Forelimb muscle (tissue), 1 donor: Measurements from ENCODE around the gene OR8B4. TPM values are rescaled to one million over a fixed set of nuclear protein-coding genes. Genes with fewer than 3 reads are reported as not detected.
"Not testable (repeated sequence)": the region's sequence is repeated elsewhere in the genome, so short reads cannot be mapped to it uniquely, and the experiment has no call there.

Experiments used
- DNase-seq: peaks from one replicate; pipeline ENCODE4 v3.0.0-alpha.2; 2013; ENCODE audit warnings: low read depth
- polyA plus RNA-seq: library from polyadenylated mRNA; unstranded; fragments of 120-200 nt; gene quantifications from one replicate; pipeline ENCODE4 v1.2.1, GENCODE V29; 2013; ENCODE audit not compliant: insufficient read length

The OR8B4 gene
- polyA plus RNA-seq, 1 donor, result not detected

DNA sequence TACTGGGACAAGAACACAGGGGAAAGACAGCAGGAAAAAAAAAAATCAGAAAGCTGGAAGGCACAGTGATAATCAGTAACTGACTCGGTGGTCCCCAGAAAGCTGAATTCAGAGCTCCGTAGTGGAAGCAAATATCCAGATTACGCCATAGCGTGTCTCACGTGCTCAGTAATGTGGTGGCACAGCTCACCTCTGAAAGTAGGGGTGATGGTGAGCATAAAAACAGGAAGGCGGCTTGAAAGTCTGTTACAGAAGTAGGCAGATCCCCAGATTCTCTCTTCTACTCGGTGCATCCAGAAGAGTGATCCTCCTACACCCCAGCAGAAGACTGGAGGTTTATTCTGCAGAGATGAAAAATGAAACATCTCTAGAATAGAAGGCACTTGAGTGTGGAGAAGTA lies 14.8 kb downstream of the OR8B4 start:
- no peak for DNase-seq

DNA sequence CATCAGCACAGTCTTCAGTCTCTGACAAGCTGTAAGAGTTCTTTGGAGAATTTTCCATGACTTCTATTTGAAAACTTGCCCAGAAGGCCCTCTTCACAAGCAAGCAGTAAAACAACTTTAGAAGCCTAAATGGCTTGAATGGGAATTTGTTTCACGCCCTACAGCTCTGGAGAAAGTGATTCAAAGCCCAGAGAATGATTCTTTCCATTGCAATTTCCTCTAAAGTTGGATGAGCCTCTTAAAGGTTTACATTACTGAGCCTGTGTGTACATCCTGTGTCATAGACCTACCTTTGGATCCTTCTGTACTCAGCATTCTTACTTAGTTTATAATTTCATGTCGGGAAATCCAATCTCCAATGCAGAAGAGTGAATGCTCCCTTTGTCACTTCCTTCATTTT lies 19.1 kb downstream of the OR8B4 start:
- DNase-seq, result no peak

DNA sequence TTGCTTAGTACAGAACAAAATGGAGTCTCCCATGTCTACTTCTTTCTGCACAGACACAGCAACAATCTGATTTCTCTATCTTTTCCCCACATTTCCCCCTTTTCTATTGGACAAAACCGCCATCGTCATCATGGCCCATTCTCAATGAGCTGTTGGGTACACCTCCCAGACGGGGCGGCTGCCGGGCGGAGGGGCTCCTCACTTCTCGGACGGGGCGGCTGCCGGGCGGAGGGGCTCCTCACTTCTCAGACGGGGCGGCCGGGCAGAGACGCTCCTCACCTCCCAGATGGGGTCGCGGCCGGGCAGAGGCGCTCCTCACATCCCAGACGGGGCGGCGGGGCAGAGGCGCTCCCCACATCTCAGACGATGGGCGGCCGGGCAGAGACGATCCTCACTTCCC lies 21.5 kb downstream of the OR8B4 start:
- DNase-seq, result not testable (repeated sequence)

DNA sequence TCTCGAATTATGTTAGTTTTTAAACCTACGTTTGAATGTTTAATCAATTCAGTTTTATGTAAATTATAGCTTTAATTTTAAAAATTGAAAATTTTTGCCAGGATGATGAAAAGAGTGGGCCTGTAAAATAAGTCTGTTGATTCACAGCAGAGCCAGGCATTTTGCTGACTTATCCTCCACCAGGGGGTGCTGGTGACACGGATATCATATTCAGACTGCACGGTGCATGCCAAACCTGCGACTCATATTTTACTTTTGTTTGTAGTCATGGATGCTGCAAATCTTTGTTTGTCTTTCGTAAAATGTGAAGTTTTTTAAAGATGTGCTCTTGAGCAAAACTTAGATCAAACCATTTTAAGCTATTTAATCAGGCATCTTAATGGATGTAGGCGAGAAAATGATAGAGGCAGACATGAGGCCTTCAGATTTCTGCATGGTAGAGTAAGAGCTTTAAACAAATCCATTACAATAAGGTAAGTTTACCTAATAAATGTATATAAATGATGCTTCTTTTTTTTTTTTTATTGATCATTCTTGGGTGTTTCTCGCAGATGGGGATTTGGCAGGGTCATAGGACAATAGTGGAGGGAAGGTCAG lies 22.2 kb downstream of the OR8B4 start:
- DNase-seq, result no peak

DNA sequence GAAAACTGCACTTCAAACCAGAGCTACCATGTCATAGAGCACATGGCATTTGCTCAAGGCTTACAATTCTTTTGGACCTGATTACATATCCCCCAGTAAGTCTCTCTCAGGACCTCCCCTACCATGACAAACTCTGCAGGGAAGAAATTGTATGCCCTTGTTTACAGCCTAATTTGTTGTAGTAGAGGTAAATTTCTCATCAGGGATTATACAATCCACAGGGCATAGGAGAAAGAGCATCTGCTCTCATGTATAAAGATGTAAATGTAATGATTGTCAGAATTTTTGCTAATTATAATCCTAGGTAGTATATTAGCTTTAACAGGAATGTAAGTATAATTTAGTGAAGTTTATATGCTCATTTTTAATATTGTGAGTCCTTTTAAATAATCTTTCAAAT lies 25.7 kb downstream of the OR8B4 start, which contains the start of gene OR8B3:
Gene OR8B3, minus strand, starts transcription at position 101 of the 400 bp plus-strand sequence. CDS start 1,673 bp downstream, outside the sequence.
- no peak for DNase-seq

DNA sequence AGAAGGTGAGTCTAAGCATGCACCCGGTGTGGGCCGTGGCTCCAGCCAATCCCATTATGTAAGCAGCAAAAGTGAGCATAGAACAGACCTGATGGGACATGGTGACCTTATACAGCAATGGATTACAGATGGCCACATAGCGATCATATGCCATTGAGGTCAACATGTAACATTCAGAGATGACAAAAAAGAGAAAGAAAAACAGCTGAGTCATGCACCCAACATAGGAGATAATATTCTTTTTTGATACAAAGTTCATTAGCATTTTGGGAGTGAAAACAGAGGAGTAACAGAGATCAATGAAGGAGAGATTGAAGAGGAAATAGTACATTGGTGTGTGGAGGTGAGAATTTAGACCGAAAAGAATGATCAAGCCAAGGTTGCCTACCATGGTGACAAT lies 27.8 kb downstream of the OR8B4 start:
- not testable (repeated sequence) for DNase-seq

DNA sequence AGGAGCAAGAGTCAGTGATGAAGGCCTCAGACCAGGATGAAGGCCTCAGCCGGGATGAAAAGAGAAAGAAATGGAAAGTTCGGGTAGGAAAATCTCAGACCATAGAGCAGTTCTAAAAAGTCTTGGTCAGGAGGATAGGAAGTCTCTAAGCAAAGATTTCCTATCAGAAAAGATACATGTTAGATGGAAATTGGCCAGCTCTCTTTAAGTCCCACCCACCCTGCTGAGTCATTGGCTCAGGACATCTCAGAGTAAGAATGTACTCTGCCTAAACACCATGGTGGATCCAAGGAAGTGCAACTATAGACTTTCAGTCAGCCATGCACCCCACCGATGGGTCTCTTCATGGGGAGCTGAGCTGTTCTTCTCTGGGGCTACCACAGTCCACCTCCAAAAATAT lies 30.3 kb downstream of the OR8B4 start:
- no peak for DNase-seq

DNA sequence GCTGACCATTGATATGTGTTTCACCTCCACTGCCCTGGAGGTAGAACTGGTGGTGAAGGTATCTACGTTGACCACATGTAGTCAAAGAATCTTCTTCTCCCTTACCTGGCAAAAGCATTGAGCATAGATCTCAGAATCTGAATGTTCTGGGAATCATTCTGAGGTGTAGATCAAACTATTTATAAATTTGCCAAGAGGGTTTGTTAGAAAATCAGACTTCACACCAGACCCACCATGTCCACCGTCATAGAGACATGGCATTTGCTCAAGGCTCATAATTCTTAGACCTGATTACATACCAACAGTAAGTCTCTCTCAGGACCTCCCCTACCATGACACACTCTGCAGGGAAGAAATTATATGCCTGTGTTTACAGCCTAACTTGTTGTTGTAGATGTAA lies 40.3 kb downstream of the OR8B4 start, which contains the start of gene OR8B2:
Gene OR8B2, minus strand, starts transcription at position 101 of the 400 bp plus-strand sequence. CDS start 1,156 bp downstream, outside the sequence.
- no peak for DNase-seq

DNA sequence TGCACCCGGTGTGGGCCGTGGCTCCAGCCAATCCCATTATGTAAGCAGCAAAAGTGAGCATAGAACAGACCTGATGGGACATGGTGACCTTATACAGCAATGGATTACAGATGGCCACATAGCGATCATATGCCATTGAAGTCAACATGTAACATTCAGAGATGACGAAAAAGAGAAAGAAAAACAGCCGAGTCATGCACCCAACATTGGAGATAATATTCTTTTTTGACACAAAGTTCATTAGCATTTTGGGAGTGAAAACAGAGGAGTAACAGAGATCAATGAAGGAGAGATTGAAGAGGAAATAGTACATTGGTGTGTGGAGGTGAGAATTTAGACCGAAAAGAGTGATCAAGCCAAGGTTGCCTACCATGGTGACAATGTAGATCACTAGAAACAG lies 41.8 kb downstream of the OR8B4 start:
- DNase-seq, result not testable (repeated sequence)

DNA sequence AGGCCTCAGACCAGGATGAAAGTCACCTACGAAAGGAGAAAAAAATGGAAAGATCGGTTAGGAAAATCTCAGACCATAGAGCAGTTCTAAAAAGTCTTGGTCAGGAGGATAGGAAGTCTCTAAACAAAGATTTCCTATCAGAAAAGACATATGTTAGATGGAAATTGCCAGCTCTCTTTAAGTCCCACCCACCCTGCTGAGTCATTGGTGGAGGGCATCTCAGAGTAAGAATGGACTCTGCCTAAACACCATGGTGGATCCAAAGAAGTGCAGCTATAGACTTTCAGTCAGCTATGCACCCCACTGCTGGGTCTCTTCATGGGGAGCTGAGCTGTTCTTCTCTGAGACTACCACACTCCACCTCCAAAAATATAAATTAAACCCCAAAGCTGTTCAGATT lies 44.1 kb downstream of the OR8B4 start:
- no peak for DNase-seq

DNA sequence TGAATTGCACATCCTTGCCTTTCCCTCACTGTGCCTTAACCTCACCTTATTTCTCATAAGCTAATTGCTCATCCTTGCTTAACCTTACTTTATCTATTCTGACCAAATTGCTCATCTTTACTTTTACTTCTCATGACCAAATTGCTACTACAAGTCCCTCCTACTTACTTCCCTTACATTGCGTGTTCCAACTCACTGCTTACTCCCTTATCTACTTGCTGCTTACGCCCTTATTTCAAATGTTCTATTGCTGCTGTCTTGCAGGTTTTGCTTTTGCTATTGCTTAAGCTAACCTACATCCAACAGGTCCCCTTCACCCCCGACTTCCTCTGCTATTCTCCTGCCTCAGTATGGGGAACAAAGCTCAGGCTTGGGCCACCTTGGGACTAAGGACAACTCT lies 48.4 kb downstream of the OR8B4 start:
- no peak for DNase-seq

Other genes with a start within 250 kb of the OR8B4 start
- gene OR10D3, start 241.5 kb downstream of the OR8B4 start, polyA plus RNA-seq, result not detected
- not detected for gene OR8G1, start 183.8 kb downstream of the OR8B4 start, polyA plus RNA-seq
- not detected for gene OR8G5, start 168.5 kb downstream of the OR8B4 start, polyA plus RNA-seq
- 0.05 TPM for gene OR8D1, start 110.9 kb downstream of the OR8B4 start, polyA plus RNA-seq
- gene OR8D2, start 104.7 kb downstream of the OR8B4 start, polyA plus RNA-seq, result not detected
- not detected for gene OR8B2, start 40.4 kb downstream of the OR8B4 start, polyA plus RNA-seq
- gene OR8B3, start 25.8 kb downstream of the OR8B4 start, polyA plus RNA-seq, result not detected
- gene OR8B8, start 20.8 kb upstream of the OR8B4 start, polyA plus RNA-seq, result not detected
- not detected for gene OR8B12, start 118.8 kb upstream of the OR8B4 start, polyA plus RNA-seq
- gene OR8A1, start 145.1 kb upstream of the OR8B4 start, polyA plus RNA-seq, result 0.25 TPM
- not detected for gene PANX3, start 186.6 kb upstream of the OR8B4 start, polyA plus RNA-seq
- gene TBRG1, start 198.0 kb upstream of the OR8B4 start, polyA plus RNA-seq, result 23.5 TPM
- 7.4 TPM for gene SIAE, start 248.9 kb upstream of the OR8B4 start, polyA plus RNA-seq
- gene SPA17, start 249.0 kb upstream of the OR8B4 start, polyA plus RNA-seq, result 3.3 TPM